ENCODE results near the gene MICU1.

GRCh38 chr10:72654720-72655119 is 28.8 kb upstream of the MICU1 start:
- TF ChIP-seq POLR2A (IDR thresholded peaks at IDR 0.05; ENCODE audit: low read depth, low read length) (no peak), POLR2AphosphoS5 (IDR thresholded peaks at IDR 0.05; ENCODE audit: low read depth, low read length) (no peak), TAF1 (IDR thresholded peaks at IDR 0.05; ENCODE audit: borderline replicate concordance, low read depth, low read length) (no peak)
